T-helper 22 cell (primary cell): ENCODE results near the gene CDKN2AIPNL.

Experiments
- DNase-seq: peaks from one replicate; pipeline ENCODE4 v3.0.0-alpha.2; 2020; ENCODE audit warnings: low read depth

CDKN2AIPNL gene, protein sequence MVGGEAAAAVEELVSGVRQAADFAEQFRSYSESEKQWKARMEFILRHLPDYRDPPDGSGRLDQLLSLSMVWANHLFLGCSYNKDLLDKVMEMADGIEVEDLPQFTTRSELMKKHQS

DNA sequence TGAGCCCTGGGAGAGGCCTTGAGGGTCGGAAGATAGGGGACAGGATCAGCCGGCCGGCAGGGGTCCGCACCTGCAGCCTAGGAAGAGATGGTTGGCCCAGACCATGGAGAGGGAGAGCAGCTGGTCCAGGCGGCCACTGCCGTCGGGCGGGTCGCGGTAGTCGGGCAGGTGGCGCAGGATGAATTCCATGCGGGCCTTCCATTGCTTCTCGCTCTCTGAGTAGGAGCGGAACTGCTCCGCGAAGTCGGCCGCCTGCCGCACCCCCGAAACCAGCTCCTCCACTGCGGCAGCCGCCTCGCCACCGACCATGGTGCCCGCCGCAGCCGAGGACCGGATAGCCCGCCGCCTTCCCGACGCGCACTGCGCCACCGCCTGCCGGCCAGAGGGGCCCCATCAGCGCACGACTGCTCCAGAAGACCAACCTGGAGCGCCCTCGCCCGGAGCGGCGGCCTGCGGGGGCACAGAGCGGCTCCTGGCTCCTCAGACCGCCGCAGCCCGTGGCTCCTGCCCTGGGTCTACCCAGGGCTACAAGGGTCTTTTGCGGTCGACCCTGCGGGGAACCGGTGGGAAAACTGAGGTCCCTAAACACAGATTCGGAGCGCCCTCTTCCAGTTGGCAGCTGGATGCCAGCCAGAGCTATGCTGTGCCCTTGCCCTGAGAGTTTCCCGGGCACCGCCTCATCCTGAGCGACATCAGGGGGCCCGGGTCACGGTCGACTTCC is at the start of gene CDKN2AIPNL:
TSS of gene CDKN2AIPNL (minus strand) at position 336 of the 721 bp plus-strand sequence. CDS start at position 309, 27 bp downstream.
- DNase-seq = peak; percentile 71

DNA sequence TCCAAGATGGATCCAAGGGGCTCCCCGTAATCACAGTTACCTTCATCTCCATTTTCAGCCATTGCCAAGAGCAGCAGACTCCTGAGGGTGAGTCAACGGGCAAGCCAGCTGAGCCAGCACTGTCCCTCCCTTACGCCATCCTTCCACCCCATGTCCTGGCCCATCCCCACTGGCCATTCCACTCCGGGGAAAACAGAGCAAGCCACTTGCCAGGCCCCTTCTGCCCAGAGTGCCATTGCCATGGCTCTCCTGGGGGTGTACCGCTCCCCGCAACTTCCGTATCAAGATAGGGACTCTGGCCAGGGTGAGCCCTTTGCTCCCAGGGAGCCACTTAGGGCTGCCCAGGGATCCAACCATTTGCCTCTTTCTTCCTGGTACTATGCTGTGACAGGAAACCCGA is 48.9 kb upstream of the CDKN2AIPNL start:
- no peak for DNase-seq

DNA sequence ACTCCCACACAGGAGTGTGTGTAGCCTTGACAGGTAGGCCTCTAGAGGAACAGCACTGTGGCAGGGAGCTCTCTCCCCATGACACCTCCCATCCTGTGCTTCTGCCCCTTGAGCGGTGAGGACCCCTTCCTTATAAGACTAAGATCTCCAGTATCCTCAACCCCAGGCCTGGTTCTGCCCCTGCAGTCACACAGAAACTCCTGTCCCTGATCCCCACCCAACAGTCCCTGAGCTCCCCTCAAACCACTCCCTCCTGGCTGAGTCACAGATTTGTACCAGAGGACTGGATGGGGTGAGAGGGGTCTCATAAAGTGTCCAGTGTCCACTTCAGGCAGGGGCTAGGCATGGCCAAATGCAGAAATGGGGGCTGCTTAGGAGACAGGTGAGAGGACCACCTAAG is 47.8 kb upstream of the CDKN2AIPNL start:
- DNase-seq = no peak

DNA sequence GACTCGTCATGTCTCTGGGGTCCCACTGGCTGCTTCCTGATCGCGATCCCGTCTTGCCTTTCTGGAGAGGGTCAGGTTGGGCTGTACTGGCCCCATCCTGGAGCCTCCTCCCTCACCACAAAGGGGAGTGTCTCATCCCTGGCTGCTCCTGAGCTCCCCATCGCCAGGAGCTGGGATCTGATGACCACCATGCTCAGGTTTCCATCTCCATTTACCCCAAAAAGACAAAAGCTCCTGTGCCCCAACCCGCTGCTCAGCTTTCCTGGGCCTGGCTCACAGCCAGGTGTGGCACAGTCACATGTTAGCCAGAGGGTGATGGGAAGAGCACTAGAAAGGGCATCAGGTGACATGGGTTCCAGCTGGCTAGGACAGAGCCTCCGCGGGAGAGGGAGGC is 47.3 kb upstream of the CDKN2AIPNL start:
- no peak for DNase-seq

DNA sequence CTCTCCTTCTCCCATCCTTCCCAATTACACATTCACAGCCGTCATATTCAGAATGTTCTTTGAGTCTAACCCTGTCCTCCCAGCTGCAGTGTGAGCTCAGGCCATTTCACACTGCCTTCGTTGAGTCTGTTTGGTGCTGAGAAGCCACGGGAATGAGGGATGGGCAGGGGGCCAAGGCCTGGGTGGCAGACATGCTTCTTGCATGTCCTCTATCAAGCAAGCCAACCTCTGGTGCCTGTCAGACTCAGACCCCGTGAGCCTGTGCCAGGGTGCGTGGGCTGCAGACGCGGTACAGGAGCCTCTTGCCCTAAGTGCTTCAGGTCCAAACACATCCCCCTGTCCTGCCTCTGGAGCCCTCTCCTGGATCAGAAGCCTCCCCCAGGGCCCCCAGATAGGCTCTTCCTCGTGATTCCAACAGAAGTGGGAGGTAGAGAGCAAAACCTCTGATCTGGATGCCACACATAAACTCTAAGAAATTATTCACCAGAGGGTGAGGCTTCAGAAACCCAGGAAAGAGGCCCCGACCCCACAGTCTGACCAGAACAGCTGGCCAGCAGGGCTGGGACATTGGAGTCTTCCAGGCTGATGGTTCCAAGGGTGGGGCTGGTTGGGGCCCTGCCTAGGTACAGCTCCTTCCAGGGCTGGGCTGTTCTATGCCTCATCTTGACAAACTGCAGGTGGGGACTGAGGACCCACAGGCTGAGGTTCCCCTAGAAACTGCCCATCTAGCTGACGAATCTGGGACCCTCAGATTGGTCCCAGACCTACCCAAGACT is 46.7 kb upstream of the CDKN2AIPNL start:
- no peak for DNase-seq

DNA sequence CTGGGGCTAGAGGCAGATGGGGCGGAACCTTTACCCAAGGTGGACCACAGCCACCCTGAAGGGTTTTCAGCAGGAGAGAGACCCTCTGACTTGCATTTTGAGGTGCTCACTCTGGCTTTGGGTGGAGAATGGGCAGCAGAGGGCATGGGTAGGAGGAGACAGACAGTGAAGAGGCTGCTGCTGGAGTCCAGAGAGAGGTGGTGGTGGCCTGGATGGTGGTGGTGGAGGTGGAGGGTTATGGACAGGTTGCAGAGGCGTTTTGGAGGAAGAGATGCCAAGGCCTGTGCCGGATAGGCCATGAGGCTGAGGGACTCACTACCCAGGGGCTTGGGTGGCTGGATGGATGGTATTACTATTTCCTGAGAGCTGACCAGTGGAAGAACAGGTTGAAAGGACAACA is 46.1 kb upstream of the CDKN2AIPNL start:
- DNase-seq = no peak

DNA sequence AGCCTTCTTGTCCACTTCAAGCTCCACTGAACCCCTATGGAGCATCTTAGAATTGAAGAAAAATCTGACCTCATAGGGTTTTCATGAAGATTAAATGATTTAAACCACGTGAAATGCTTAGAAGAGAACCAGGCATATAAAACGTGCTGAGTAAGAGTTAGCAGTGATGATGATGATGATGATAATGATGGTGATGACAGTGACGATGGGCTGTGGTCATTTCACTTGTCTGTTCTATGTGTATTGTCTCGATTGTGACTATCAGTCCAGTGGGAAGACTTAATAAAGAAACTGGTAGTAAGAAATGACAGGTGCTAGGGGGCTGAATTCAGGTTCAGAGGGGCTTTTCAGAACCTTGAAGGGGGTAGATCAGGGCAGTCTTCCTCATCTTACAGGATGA is 45.1 kb upstream of the CDKN2AIPNL start:
- DNase-seq = no peak

DNA sequence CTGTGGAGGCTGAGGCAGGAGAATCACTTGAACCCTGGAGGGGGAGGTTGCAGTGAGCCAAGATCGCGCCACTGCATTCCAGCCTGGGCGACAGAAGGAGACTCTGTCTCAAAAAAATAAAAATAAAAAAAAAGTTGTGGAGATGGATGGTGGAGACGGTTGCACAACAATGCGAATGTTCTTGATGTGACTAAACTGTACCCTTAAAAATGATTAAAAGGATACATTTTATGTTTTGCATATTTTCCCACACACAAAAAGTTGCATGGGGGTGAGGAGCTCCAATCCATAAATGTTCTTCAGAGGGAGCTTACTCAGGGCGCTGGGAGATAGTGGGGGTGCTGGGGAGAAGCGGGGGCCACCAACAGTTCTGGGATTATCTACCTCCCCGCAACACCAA is 43.8 kb upstream of the CDKN2AIPNL start:
- no peak for DNase-seq

DNA sequence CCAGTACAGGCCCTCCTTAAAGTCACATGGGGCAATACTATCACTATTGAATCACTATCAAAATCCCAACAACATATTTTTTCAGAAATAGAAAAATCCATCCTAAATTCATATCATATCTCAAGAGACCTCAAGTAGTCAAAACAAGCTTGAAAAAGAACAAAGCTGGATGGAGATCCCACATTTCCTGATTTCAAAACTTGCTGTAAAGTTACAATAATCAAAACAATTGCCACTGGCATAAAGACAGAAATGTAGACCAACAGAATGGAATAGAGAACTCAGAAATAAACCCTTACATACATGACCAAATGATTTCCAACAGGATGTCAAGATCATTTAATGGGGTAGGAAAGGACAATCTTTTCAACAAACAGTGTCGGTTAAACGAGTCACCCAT is 41.3 kb upstream of the CDKN2AIPNL start:
- DNase-seq = no peak

DNA sequence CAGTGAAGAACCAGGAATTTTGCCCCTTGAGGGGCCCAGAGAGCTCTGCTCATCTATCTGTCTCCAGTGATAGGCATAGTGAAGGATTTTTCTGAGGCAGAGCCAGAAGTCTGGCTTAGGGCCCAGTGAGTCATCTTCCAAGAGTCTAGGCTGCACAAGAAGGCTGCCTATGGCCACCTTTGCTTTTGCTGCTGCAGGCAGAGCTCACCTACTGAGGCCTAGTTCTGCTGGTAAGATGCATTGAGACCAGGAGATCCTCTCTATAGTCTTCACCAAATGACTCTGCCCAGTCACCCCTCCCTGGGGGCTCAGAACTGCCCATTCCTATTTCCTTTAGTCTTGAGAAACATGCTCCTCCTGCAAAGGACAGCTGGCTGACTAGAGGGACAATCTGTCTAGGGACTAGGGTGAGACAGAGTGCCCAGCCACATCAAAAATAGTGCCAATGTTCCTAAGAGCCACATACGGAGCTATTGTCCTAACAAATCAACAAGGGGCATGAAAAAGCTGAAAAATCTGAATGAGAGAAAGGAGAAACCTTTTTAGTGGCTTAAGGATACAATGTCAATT is 40.3 kb upstream of the CDKN2AIPNL start:
- DNase-seq = no peak

DNA sequence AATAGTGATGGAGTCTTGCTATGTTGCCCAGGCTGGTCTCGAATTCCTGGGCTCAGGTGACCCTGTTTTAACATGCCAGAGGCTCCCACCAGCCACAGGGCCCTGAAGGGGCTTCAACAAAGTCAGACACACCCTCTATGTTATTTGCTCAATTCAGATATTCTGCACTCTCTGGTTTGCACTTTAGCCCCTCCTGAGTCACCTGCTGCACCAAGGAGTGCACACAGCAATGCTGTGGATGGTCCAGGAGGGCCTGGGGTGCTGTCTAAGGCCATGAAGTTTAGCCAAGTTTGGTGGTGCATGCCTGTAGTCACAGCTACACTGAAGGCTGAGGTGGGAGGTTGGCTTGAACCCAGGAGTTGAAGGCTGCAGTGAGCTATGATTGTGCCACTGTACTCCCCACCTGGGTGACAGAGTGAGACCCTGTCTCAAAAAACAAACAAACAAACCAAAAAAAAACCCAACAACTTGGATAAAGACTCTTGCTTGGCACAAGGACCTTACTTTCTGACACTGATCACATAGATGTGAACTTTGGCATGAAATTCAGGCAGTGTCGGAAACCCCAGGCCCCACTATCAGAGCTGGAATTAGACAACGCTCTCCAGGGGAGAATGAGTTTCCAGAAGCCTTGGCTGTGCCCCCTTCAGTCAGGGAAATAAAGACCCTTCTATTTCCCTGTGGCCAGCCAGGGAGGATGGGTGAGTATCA is 39.7 kb upstream of the CDKN2AIPNL start:
- no peak for DNase-seq

DNA sequence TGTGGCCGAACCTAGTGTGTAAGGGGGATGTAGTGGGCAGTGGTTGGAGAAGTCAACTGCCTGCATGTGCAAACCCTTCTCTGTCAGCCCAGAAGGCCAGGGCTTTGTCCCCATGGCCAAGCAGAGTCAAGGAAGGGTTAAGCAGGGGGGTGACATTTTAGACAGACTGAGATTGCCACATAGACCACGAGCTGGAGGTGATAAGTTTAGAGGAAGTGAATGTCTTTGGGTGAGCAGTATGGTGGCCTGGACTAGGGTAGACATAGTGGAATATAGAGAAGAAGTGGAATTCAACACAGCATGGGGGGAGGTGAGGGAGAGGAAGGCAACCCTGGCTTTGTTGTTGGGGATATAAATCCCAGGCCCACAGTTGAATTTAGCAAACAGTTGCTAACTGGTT is 38.7 kb upstream of the CDKN2AIPNL start:
- DNase-seq = no peak

DNA sequence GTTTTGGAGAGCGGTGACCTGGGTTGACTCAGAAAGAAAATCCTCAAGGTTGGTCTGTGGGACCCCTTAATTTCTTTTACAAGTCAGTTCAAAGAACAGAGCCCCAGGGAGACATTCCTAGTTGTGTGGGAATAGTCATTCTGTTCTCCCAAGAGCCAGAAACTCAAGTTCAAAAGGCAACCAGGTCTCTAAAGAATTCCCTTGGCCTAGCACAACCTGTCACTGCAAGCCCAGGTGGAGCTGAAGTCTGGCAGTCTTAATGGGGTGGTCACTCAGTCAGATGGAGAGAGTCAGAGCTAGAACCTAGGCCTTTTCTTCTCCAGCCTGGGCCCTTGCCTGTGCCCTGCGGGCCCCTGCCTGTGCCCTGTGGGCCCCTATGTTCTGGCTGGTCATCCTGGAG is 37.5 kb upstream of the CDKN2AIPNL start:
- no peak for DNase-seq

DNA sequence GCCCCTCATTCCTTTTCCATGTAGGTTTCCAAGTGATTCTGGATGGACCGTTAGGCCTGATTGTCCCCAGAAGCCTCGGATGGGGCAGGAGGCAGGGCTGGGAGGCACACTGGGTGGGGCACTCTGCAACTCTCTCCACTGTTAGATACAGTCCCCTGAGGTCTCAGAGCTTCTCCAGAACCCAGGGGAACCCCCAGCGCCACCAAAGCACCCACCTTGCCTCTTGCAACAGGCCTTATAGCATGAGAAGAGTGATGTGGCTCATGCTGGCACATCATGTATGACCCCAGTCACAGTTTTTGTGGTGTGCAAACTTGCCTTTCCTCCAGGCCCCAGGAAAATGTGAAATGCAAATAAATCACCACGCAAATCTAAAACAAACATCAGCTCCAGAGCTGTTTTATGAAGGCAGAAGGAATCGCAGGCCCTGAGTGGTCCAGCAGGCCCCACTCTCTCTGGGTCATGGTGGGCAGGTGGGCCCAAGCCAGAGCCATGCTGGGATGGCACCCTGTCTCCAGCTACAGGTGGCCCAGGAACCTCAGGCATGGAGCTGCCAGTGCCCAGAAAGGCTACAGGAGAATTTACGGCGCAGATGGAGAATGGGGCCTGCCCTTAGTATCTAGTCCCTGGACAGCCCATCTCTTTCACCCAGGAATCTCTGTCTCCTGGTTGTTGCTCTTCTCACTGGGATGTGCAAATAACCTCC is 36.3 kb upstream of the CDKN2AIPNL start:
- no peak for DNase-seq

DNA sequence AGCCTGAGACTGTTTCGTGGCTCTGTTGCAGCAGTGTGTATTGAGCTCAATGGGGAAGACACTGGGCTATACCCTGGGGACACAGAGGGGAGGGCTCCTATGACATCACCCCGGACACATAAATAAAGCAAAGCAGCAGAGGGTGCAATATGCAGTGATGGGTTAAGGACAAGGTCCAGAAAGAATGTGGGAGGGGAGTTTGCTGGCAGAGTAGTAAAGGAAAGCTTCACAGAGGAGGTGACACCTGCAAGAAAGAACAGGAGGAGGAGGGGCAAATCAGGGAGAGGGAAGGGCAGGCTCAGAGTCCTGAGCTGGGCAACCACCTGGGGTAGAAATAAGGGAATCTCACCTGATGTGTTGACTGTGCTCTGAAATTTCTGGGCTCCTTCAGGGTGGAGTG is 35.3 kb upstream of the CDKN2AIPNL start:
- DNase-seq = no peak

DNA sequence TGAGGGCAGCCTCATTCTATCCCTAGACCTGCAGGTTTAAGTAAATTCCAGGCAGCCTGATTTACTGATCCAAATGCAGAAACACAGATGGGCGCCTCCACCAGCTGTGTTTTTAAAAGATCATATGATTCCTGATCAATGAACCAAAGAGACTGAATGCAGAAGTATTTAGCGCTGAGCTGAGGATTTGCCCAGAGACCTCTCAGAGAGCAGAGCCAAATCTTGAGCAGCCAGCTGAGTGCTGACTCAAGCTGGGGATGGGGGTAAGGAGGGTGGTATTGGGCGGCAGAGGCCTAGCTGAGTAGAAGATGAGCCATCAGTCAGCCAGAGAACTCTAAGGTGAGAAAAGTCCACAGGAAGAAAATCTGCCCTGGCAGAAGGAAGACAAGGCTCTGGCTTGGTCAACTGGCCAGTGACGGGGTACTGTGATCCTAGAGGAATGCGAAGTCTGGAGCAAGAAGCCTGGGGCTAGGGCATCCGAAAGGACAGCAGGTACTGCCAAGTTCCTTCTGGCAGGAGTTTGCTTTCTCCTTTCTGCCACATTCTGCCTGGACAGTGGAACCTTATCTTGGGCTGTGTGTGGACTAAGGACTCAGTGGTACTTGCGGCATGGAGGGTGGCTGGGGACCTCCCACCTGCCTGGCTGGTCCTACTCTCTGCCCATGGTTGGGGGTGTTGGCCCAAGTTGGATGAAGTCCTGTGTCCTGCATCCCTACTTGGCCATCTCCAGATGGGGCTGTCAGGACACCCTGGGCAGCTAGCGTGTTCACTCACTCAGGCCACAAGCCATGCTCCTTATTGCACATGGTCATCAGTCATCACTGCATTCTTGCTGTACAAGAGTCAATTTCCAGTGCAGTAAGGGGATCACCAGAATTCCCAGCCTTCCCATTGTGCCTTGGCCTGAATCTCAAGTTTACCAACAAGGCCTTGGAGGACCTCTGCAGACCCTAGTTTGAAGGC is 34.5 kb upstream of the CDKN2AIPNL start:
- DNase-seq = no peak

DNA sequence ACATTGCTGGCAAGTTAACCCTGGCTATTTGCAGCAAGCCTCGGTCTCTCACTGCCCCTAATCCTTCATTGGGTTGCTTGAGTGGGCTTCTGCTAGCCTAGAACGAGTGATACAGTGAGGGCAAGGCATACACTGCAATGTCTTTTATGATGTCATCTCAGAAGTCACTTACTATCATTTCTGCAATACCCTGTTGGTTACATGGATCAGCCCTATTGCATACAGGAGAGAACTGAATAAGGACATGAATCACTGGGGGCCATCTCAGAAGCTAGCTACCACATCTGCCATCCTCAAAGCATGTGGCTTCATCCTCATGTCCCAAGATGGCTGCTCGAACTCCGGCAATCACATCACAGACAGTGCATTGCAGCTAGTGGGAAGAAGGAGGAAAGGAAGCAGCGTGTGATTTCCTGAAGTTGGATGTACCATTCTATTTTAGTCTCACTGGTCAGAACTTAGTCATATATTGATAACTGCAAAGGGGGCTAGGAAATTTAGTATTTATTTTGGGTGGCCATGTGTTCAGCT is 33.3 kb upstream of the CDKN2AIPNL start:
- DNase-seq = no peak

DNA sequence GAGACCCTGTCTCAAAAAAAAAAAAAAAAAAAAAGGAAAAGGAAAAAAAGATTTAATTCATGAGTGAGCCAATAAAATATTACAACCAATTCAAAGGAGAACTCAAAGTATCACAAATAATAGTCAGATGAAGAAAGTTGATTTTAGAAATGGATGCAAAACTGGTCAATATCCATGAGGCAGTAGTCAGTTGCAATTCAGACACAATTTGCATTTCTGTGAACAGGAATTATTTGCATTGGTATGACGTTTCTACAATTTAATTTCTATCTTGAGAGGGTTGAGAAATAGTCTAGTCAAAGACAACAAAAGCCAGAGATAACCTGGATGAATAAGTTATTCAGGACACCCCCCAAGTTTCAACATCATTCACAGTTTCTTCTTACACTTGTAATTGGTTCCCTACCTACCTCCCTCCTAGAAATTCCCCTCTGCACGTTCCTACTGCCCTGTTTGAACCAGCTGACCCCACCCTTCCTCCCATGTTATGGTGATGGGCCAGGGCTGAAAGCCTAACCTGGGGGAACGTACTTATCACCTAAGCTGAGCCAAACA is 28.6 kb upstream of the CDKN2AIPNL start:
- DNase-seq = no peak

DNA sequence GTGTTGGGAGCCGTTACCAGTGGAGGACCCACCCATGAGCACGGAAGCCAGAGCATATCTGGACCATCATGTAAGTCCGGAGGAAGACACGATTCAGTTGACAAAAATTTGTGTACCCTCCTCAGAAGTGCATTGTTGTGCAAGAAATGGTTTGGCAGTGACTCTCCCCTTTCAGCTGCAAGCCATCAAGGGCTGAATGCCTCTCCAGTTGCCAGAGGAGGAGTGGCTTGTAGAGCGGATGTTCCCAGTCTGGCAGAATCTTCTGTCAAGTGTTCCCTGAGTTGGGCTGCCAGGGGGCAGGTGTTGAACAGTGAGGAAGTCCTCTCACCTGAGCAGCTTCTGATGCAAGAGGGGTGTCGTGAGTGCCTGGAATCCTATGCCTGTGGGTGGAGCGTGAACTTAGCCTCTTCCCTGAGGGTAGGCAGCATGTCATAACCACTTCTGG is 27.6 kb upstream of the CDKN2AIPNL start:
- DNase-seq = no peak

DNA sequence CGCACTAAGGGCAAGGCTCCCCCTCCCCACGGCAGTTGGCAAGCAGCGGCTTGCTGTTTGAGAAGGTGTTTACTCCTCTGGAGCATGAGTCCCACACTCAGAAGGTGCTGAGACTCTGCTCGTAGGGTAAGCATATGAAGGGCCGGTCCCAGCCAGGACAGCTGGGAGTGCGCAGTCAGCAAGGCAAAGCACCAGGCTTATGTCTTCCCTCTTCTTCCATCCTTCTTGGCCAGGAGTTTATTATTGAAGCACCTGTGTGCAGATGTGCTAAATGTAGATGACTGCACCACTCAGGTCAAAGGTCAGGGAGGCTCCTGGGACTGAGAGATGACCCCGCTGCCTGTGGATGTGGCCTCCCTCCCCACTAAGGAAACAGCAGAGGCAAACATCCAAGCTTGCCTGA is 27.0 kb upstream of the CDKN2AIPNL start:
- DNase-seq = no peak
